ENCODE results near the gene ZMYND8.

DNA sequence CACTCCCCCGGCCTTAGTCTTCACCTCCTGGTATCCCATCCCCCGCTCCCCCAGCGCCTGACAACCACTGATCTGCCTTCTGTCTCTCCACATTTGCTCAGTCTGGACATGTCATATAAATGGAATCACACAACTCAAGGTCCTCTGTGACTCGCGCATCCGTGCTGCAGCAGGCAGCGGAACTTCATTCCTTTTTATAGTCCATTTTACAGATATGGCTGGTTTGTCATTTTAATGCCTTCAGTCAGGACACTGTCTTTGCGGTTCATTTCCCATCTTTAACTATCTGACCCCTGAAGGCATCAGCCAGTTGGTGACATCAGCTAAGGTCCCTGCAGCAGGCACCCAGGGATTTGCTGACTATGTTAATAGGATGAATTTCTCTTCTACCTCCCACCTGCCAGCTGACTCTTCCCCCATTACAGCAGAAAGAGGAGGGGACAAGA, 125.7 kb downstream of the ZMYND8 start:
- TF ChIP-seq, protein P1, sequence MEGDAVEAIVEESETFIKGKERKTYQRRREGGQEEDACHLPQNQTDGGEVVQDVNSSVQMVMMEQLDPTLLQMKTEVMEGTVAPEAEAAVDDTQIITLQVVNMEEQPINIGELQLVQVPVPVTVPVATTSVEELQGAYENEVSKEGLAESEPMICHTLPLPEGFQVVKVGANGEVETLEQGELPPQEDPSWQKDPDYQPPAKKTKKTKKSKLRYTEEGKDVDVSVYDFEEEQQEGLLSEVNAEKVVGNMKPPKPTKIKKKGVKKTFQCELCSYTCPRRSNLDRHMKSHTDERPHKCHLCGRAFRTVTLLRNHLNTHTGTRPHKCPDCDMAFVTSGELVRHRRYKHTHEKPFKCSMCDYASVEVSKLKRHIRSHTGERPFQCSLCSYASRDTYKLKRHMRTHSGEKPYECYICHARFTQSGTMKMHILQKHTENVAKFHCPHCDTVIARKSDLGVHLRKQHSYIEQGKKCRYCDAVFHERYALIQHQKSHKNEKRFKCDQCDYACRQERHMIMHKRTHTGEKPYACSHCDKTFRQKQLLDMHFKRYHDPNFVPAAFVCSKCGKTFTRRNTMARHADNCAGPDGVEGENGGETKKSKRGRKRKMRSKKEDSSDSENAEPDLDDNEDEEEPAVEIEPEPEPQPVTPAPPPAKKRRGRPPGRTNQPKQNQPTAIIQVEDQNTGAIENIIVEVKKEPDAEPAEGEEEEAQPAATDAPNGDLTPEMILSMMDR (conservative IDR thresholded peaks at IDR 0.05; ENCODE audit: low read depth, low read length): no peak
- no peak for TF ChIP-seq POLR2A (IDR thresholded peaks at IDR 0.05; ENCODE audit: low read depth, low read length)
- TF ChIP-seq RAD21 (IDR thresholded peaks at IDR 0.05; ENCODE audit: low read length): no peak
- no peak for TF ChIP-seq RCOR1 (IDR thresholded peaks at IDR 0.05; ENCODE audit: insufficient replicate concordance, low read length)
- no peak for TF ChIP-seq MAZ (IDR thresholded peaks at IDR 0.05; ENCODE audit: borderline replicate concordance, low read depth, low read length)
- TF ChIP-seq CHD1 (IDR thresholded peaks at IDR 0.05; ENCODE audit: low read depth, low read length): no peak
- no peak for TF ChIP-seq SMC3 (IDR thresholded peaks at IDR 0.05; ENCODE audit: low read depth, low read length)
- no peak for TF ChIP-seq RFX5 (IDR thresholded peaks at IDR 0.05; ENCODE audit: low read depth, low read length)
- no peak for TF ChIP-seq MAFK (IDR thresholded peaks at IDR 0.05; ENCODE audit: low read depth, low read length)
- TF ChIP-seq, protein P2, sequence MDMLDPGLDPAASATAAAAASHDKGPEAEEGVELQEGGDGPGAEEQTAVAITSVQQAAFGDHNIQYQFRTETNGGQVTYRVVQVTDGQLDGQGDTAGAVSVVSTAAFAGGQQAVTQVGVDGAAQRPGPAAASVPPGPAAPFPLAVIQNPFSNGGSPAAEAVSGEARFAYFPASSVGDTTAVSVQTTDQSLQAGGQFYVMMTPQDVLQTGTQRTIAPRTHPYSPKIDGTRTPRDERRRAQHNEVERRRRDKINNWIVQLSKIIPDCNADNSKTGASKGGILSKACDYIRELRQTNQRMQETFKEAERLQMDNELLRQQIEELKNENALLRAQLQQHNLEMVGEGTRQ (IDR thresholded peaks at IDR 0.05; ENCODE audit: low read depth, low read length): no peak
- TF ChIP-seq BHLHE40 (IDR thresholded peaks at IDR 0.05; ENCODE audit: low read depth, low read length): no peak
- TF ChIP-seq FOS (IDR thresholded peaks at IDR 0.05; ENCODE audit: low read depth, low read length): no peak
- TF ChIP-seq, protein P3, sequence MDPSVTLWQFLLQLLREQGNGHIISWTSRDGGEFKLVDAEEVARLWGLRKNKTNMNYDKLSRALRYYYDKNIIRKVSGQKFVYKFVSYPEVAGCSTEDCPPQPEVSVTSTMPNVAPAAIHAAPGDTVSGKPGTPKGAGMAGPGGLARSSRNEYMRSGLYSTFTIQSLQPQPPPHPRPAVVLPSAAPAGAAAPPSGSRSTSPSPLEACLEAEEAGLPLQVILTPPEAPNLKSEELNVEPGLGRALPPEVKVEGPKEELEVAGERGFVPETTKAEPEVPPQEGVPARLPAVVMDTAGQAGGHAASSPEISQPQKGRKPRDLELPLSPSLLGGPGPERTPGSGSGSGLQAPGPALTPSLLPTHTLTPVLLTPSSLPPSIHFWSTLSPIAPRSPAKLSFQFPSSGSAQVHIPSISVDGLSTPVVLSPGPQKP (IDR thresholded peaks at IDR 0.05; ENCODE audit: borderline replicate concordance, low read depth, low read length): no peak
- no peak for TF ChIP-seq NFE2L2 (IDR thresholded peaks at IDR 0.05; ENCODE audit: low read depth, low read length)

Measured in IMR-90 (cell line).